Aorta (tissue), 5 donors: ENCODE measurements around the gene STAG3. TPM values are rescaled to one million over a fixed set of nuclear protein-coding genes. Genes with fewer than 3 reads are reported as not detected.

ENCODE experiments used
- ATAC-seq: fragments of 200-7000 bp; cut with Tn5 transposase; one replicate; pipeline ENCODE4 v1.9.1; 2022; ENCODE audit warnings: moderate library complexity; ENCODE audit not compliant: low FRiP score
- DNase-seq, 2 donors: peaks; one replicate each; pipeline ENCODE4 v3.0.0-alpha.2; 2020
- H3K27ac ChIP-seq, 2 donors: one replicate each; pipeline ENCODE4 v1.5.1; 2013; ENCODE audit warnings: low read length in 2 of 2, mild to moderate bottlenecking in 2 of 2, moderate library complexity in 2 of 2, control low read depth in 1 of 2, inconsistent platforms in 1 of 2, low read depth in 1 of 2
- H3K27me3 ChIP-seq, 2 donors: one replicate each; pipeline ENCODE4 v1.6.1; 2013; ENCODE audit warnings: control low read depth in 1 of 2, low read length in 1 of 2, mild to moderate bottlenecking in 1 of 2, moderate library complexity in 1 of 2; ENCODE audit not compliant: insufficient read depth in 2 of 2, control insufficient read depth in 1 of 2
- H3K36me3 ChIP-seq, 2 donors: one replicate each; pipeline ENCODE4 v1.6.1; 2013; ENCODE audit warnings: control low read depth in 1 of 2, low read length in 1 of 2, mild to moderate bottlenecking in 1 of 2; ENCODE audit not compliant: insufficient read depth in 2 of 2, control insufficient read depth in 1 of 2
- H3K4me1 ChIP-seq, 2 donors: one replicate each; pipeline ENCODE4 v1.6.1; 2013; ENCODE audit warnings: low read length in 2 of 2, control low read depth in 1 of 2, mild to moderate bottlenecking in 1 of 2, moderate library complexity in 1 of 2; ENCODE audit not compliant: insufficient read depth in 2 of 2, control insufficient read depth in 1 of 2
- H3K4me3 ChIP-seq, 2 donors: one replicate each; pipeline ENCODE4 v1.5.1; 2013; ENCODE audit warnings: low read length in 2 of 2, control low read depth in 1 of 2, mild to moderate bottlenecking in 1 of 2
- H3K9me3 ChIP-seq: one replicate; pipeline ENCODE4 v1.6.1; 2013; ENCODE audit warnings: mild to moderate bottlenecking, low read length; ENCODE audit not compliant: control insufficient read depth
- WGBS, 2 donors: extraction: QIAGEN DNeasy Blood & Tissue Kit; methylation state at CpG; one replicate each; pipeline ENCODE4 v1.1.7; 2013; 5-methylcytosine and 5-hydroxymethylcytosine counted together
- intact Hi-C, 2 donors: fragments of 100-400 bp; cut with DNase I; formaldehyde crosslinking; loops; one replicate each; pipeline versions ENCODE4 v1.14.2 to v1.15.0; 2022
- polyA plus RNA-seq, 2 donors: library from polyadenylated mRNA; stranded (reverse); fragments of 200-250 nt; gene quantifications; one replicate each; pipeline ENCODE4 v1.2.3, GENCODE V29; 2013
- total RNA-seq, 2 donors: library from RNA; stranded (reverse); fragmentation: NEBNext Ultra II Directional; extraction: Animal tissue kit (Norgen Biotek cat#: 25700); gene quantifications; one replicate each; pipeline ENCODE4 v1.2.1, GENCODE V29; 2021
- donor health status: healthy with polysubstance abuse.
- donor health status: Bipolar disorder and iron deficiency.
- donor health status: DM: no; HTN: no; CAD: no.
- donor health status: DM: no; HTN: no; CAD: no.
- donor health status: DM: yes; HTN: yes; CAD: no.

The STAG3 gene
- total and polyA plus RNA-seq, 4 donors, result 0.13 to 1.7 (median 1.2) TPM

DNA sequence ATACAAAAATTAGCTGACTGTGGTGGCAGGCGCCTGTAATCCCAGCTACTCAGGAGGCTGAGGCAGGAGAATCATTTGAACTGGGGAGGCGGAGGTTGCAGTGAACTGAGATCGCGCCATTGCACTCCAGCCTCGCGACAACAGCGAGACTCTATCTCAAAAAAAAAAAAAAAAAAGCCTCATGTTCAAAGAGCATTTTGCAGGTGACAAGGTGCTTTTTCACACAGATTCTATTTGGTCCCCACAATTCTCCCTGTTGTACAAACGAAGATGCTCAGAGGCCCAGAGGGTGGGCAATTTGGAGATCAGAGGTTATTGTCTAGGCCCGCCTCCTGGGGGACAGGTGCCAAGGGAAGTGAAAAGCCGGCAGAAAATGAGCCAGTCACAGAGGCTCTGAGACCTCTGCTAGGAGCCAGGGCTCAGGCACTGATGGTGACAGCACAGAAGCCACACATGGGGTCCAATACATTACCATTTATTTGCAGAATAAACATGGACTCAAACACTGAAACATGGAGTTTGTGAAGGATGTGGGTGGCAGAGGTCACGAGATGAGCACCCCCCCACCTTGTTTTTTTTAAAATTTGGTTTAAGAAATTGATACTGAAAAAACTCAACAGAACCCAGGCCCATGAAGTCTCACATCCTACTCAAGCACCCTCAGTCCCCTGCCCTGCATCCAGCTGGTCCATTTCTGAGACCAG, 8.4 kb upstream of the STAG3 start:
- intact Hi-C loops, result no loop called here

DNA sequence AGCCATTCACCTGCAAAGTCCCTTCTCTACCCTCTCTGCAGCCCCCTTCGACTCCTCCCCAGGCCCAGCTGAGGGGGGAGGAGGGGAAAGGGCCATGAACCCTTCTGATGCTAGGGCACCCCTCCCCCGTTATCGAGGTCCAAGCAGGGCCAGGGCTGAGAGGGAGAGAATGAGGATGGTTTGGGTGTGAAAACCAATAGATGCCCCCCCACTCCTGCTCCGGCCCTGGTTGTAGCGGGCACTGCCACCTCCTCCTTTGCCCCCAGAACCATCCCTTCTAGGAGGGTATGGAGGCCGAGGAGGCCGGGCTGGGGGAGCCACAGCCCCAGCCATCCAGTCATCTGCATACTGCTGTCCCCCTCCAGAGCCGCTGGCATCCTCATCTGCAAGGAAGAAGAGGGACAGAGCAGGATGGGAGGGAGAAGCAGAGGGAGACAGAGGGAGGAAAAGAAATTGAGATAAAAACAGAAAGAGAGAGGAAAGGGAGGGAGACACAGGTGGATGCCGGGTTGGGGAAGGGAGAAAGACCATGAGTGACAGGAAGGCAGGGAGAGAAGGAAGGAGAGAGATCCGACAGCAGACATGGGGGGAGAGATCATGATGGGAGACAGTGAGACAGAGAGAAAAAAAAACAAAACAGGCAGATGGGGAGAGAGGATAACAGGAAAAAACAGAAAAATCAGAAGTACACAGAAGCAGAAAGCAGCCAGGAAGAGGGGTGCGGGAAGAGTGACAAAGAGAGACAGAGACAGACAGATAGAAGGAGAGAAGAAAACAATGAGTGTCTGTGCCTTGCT, 7.4 kb upstream of the STAG3 start:
- Histone ChIP-seq H3K4me3 (no peak overlapping the region), H3K27me3 (no peaks in the 10 kb centered on the region), H3K4me1 (no peaks in the 10 kb centered on the region), H3K36me3 (no peaks in the 10 kb centered on the region), H3K27ac (no peak overlapping the region), H3K9me3 (no peaks in the 10 kb centered on the region)
- DNase-seq, result peak in 1 of 2 donors; percentile 55
- WGBS, 2 donors, result 90 to 93% methylated on average over 11 of the region's 11 CpGs
- ATAC-seq, result no peak
- intact Hi-C loops, result no loop called here

More for the DNA sequence above, 8.4 kb upstream of the STAG3 start:
- no peaks in the 10 kb centered on the region for H3K9me3 ChIP-seq
- WGBS, 2 donors, result 85 to 87% methylated on average over 11 of the region's 11 CpGs
- no peak overlapping the region for H3K27ac ChIP-seq
- peak in 1 of 2 donors; percentile 47 for DNase-seq
- no peak for ATAC-seq
- H3K36me3 ChIP-seq, result no peaks in the 10 kb centered on the region
- no peaks in the 10 kb centered on the region for H3K4me1 ChIP-seq
- H3K4me3 ChIP-seq, result no peak overlapping the region
- H3K27me3 ChIP-seq, result no peaks in the 10 kb centered on the region

DNA sequence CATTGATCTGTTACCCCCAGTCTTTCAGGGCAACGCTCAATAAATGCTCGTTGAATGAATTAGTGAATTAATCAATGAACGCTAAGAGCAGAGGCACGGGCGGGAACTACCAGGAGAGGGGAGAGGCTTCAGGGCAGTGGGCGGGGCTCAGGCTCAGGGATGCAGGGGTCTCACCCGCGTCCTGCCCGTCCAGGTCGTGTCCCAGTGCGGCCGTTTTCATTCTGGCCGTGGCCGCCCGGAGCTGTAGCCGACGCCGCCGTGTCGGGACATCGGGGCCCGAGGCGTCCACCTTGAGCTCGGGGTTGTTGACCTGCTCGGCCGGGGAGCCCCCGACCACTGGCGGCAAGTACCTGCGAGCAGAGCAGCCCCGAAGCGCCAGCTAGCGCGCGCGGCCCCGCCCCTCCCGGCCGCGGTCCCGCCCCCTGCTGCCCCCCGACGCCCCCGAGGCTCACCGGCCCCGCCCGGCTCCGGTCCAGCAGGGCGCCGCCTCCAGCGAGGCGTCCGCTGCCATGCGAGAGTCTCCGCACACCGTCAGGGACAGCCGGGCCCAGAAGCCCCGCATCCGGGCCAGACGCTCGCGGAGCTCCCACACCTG, 6.5 kb upstream of the STAG3 start:
- Histone ChIP-seq H3K27ac (no peak overlapping the region), H3K27me3 (no peaks in the 10 kb centered on the region), H3K4me1 (no peaks in the 10 kb centered on the region), H3K9me3 (no peaks in the 10 kb centered on the region), H3K36me3 (no peaks in the 10 kb centered on the region), H3K4me3 (peak overlapping the region; percentile 20 to 22)
- no peak for ATAC-seq
- intact Hi-C loops, result no loop called here
- 12 to 20% methylated on average over 45 to 61 of the region's 61 CpGs for WGBS, 2 donors
- peak in 1 of 2 donors; percentile 76 for DNase-seq

DNA sequence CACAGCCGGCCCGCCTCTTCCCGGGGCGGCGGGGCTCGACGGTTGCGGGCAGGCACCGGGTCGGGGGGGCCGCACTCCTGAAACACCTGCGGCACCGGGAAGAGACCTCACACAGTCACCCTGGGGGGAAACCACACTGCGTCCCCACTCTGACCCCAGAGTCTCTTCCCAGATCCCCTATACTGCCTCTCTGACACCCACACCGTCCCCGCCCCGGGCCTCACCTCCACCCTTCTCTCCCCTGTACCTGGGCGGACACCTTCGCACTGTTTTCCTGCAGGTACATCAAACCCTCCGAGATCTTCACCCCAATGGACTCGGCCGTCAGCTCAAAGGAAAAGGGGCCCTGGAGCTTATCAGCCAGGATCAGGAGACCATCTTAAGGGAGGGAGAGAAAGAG, 5.9 kb upstream of the STAG3 start:
- no peaks in the 10 kb centered on the region for H3K9me3 ChIP-seq
- H3K27ac ChIP-seq, result no peak overlapping the region
- peak overlapping the region in 1 of 2 donors; percentile 20 for H3K4me3 ChIP-seq
- peak in 1 of 2 donors; percentile 75 for DNase-seq
- H3K4me1 ChIP-seq, result no peaks in the 10 kb centered on the region
- WGBS, 2 donors, result 41 to 49% methylated on average over 19 to 22 of the region's 22 CpGs
- ATAC-seq, result no peak
- no peaks in the 10 kb centered on the region for H3K27me3 ChIP-seq
- no peaks in the 10 kb centered on the region for H3K36me3 ChIP-seq
- intact Hi-C loops, result no loop called here

DNA sequence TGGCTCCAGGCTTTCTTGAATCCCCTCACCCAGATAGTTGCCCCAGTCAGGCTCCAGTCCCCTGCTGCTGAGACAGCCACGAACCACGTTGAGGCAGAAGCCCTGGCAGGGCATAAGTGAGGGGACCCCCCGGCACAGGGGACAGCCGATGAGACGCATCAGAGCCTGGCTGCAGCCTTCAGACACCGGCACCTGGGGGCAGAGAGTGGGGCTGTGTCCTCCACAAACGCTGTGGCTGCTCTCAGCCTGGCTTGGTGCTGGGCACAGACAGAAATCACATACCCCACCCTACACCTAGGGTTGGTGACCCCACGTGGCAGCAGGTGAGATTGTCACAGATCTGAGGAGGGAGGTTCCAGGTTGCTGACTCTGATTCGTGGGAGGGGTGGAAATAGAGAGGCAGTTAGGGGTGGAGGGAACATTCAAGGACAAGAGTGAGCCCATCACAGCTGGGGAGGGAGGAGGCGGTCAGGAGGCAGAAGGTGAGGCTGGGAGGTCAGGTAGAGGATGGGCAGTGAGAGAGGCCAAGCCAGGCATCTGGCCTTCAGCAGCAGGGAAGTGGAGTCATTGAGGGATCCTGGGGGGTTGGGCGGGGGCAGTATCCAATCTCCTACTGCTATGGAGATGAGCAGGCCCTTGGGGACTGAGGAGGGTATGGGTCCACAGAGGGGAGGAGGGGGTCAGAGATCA, 3.8 kb upstream of the STAG3 start:
- no peak for ATAC-seq
- DNase-seq, result peak in 1 of 2 donors; percentile 68

DNA sequence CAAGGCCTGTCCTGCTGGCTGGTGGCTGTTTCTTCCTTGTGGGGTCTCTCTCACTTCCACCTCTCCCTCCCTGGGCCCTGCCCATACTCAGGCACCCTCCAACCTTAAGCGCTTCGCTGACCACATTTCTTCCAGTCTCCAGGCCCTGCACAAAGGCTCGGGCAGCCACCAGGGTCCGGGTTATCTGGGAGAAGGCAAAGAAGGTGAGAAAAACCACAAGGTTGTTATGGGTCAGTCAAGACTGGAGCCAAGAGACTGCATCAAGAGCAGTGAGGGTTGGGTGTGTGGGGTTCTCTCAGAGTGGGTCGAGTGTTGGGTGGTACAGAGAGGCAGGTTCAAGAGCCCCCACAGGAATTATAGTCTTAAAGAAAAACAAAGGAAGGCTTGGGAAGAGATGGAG, 3.1 kb upstream of the STAG3 start:
- DNase-seq (peak in 1 of 2 donors; percentile 46), ATAC-seq (no peak)
- no peaks in the 10 kb centered on the region for H3K27me3 ChIP-seq
- H3K27ac ChIP-seq, result no peak overlapping the region
- intact Hi-C loops, result no loop called here
- no peaks in the 10 kb centered on the region for H3K36me3 ChIP-seq
- no peak overlapping the region for H3K4me3 ChIP-seq
- 86% methylated on average over 5 of the region's 5 CpGs for WGBS, 2 donors
- no peaks in the 10 kb centered on the region for H3K9me3 ChIP-seq
- H3K4me1 ChIP-seq, result no peaks in the 10 kb centered on the region

More for the DNA sequence above, 3.8 kb upstream of the STAG3 start:
- intact Hi-C loops, result no loop called here
- Histone ChIP-seq H3K9me3 (no peaks in the 10 kb centered on the region), H3K4me1 (no peaks in the 10 kb centered on the region), H3K4me3 (no peak overlapping the region), H3K36me3 (no peaks in the 10 kb centered on the region), H3K27me3 (no peaks in the 10 kb centered on the region), H3K27ac (no peak overlapping the region)
- WGBS, 2 donors, result 92 to 93% methylated on average over 11 of the region's 11 CpGs

DNA sequence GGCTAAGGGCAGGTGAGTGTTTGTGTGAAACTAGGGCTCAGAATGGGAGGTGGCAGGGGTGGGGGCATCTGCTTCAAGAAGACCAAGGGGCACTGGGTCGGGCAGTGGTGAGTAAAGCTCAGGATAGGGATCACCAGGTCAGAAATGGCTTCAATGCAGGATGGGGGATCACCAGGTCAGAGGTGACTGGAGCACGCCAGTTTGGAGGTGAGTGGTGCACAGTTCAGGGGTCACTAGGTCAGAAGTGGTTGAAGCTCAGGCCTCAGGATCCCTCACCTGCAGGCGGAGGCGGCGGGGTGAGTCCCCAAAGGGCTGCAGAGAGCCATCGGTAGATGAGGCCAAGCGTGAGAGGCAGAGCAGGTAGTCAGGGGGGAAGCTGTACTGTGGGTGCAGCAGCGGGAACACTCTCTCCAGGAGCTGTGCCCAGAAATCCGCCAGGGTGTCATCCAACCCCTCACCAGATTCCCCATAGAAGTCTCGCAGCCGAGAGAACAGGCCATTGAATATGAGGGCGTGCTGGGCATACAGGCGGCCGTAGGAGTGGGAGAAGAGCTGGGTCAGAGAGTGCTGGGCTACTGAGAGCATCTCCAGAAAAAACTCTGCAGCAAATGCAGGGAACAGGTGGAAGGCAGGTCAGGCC, 2.3 kb upstream of the STAG3 start:
- Histone ChIP-seq H3K27me3 (no peaks in the 10 kb centered on the region), H3K4me1 (no peaks in the 10 kb centered on the region), H3K4me3 (no peak overlapping the region), H3K27ac (no peak overlapping the region), H3K36me3 (no peaks in the 10 kb centered on the region), H3K9me3 (no peaks in the 10 kb centered on the region)
- intact Hi-C loops, result no loop called here
- DNase-seq, result peak in 1 of 2 donors; percentile 55
- no peak for ATAC-seq
- WGBS, 2 donors, result 95% methylated on average over 14 of the region's 14 CpGs
